ENCODE results near the gene ACOXL. TPM values are rescaled to one million over a fixed set of nuclear protein-coding genes. Genes with fewer than 3 reads are reported as not detected.

The ACOXL gene
- total and polyA plus RNA-seq, 9 of the 15 experiments (the other 6 are each of a cell fraction or from before 2014, with no cell fraction given) = 0.31 to 0.56 TPM; not detected in 7

DNA sequence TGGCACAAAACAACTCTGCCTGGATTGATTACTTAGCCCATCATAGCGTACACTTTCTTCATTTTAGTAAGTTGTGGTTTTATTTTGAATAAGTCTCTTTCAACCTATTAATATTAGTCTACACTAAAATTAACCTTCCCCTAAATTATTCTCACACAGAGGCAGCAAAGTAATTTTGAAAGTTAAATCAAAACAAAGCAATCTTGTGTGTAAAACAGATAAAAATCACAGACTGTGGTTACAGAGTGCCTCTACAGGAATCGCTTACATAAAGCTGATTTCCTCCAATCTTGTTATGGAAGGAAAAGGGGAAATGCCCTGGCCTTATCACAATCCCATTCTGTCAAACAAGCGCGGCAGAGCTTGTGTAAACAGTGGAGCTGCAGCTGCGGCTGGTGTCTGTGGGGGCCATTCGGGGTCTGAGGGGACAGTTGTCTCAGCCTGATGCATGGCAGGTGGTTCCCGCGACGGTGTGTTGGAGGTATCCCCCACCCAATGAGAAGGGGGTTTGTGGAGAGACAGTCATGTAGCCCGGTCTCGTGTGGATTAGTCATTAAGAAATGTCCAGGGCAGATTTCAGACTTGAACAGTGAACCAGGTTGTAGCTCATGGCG is 430.5 kb downstream of the ACOXL start (continued):
- TF ChIP-seq CREB1 (IDR thresholded peaks at IDR 0.05) (no peak), CREB1 (CRISPR knock-in tag; IDR thresholded peaks at IDR 0.05) (no peak)

DNA sequence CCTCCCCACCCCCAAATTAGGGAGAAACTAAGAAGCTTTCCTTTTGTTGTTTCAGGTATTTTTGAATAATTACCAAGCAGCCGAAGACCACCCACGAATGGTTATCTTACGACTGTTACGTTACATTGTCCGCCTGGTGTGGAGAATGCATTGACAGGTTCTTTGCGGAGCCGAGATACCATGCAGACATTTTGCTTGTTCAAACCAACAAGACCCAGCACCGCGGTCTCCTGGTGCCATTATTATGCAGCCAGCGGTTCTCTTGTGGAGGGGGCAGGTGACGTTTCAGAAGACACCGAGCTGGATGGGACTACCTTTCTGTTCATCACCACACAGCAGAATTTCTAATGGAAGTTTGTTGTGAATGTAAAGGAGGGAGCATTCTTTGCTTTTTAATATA is 431.7 kb downstream of the ACOXL start:
- Histone ChIP-seq H3K4me2 (ENCODE audit: insufficient read depth, low read length) (no peak overlapping the region), H4K20me1 (replicated peaks; ENCODE audit: control insufficient read depth, insufficient read depth, low read length) (peaks cover 33% of the 10 kb centered on the region), H2AFZ (ENCODE audit: low read depth, low read length) (no peak overlapping the region), H3K36me3 (ENCODE audit: control insufficient read depth, insufficient read depth, low read length) (peaks cover 53% of the 10 kb centered on the region), H3K4me3 (no peak overlapping the region), H3K4me1 (replicated peaks in 1 of 2; ENCODE audit: control insufficient read depth in 2 of 2, insufficient read depth in 2 of 2, low read length in 2 of 2) (peaks cover 12 to 20% of the 10 kb centered on the region in 2 experiments; a peak in 4 of 5 replicates), H3K9me3 (replicated peaks; ENCODE audit: control insufficient read depth, insufficient read depth, low read depth, low read length) (no peaks in the 10 kb centered on the region), H3K27me3 (ENCODE audit: control insufficient read depth in 2 of 2, insufficient read depth in 2 of 2, low read length in 2 of 2) (no peaks in the 10 kb centered on the region), H3K79me2 (ENCODE audit: control insufficient read depth, insufficient read depth, low read length) (no peaks in the 10 kb centered on the region), H3K9me1 (ENCODE audit: control insufficient read depth, insufficient read depth, low read length) (no peaks in the 10 kb centered on the region), H3K9ac (ENCODE audit: insufficient read depth in 1 of 2, low read depth in 2 of 2, low read length in 2 of 2) (no peak overlapping the region), H3K27ac (ENCODE audit: extremely low read depth, low read depth, low read length) (no peak overlapping the region)
- intact Hi-C loops (cut with micrococcal nuclease) (no loop called here), in situ Hi-C loops (cut with MboI) (no loop called here)
- WGBS (ENCODE audit: insufficient coverage, low coverage, missing lambda C conversion rate) = 95% methylated on average over 12 of the region's 12 CpGs
- ATAC-seq (no peak), FAIRE-seq (no peak), DNase-seq (ENCODE audit: extremely low read depth in 1 of 4, low spot score in 3 of 4) (no peak)
- no peak for TF ChIP-seq CXXC5 (CRISPR knock-in tag; IDR thresholded peaks at IDR 0.05)
- no peak for TF ChIP-seq RBM15 (IDR thresholded peaks at IDR 0.05; ENCODE audit: insufficient read depth, low read length)
- TF ChIP-seq ZFP1 (CRISPR knock-in tag; IDR thresholded peaks at IDR 0.05) = no peak
- TF ChIP-seq HEY1 (CRISPR knock-in tag; IDR thresholded peaks at IDR 0.05; ENCODE audit: borderline replicate concordance) = no peak
- TF ChIP-seq, protein P1, sequence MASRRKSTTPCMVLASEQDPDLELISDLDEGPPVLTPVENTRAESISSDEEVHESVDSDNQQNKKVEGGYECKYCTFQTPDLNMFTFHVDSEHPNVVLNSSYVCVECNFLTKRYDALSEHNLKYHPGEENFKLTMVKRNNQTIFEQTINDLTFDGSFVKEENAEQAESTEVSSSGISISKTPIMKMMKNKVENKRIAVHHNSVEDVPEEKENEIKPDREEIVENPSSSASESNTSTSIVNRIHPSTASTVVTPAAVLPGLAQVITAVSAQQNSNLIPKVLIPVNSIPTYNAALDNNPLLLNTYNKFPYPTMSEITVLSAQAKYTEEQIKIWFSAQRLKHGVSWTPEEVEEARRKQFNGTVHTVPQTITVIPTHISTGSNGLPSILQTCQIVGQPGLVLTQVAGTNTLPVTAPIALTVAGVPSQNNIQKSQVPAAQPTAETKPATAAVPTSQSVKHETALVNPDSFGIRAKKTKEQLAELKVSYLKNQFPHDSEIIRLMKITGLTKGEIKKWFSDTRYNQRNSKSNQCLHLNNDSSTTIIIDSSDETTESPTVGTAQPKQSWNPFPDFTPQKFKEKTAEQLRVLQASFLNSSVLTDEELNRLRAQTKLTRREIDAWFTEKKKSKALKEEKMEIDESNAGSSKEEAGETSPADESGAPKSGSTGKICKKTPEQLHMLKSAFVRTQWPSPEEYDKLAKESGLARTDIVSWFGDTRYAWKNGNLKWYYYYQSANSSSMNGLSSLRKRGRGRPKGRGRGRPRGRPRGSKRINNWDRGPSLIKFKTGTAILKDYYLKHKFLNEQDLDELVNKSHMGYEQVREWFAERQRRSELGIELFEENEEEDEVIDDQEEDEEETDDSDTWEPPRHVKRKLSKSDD (conservative IDR thresholded peaks at IDR 0.05; ENCODE audit: low read length) = no peak
- TF ChIP-seq, protein P2, sequence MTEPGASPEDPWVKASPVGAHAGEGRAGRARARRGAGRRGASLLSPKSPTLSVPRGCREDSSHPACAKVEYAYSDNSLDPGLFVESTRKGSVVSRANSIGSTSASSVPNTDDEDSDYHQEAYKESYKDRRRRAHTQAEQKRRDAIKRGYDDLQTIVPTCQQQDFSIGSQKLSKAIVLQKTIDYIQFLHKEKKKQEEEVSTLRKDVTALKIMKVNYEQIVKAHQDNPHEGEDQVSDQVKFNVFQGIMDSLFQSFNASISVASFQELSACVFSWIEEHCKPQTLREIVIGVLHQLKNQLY (CRISPR knock-in tag; conservative IDR thresholded peaks at IDR 0.05) = no peak
- no peak for TF ChIP-seq NFE2L1 (tag; IDR thresholded peaks at IDR 0.05; ENCODE audit: borderline replicate concordance, low read depth)
- TF ChIP-seq CEBPG (CRISPR knock-in tag; IDR thresholded peaks at IDR 0.05) = no peak
- no peak for TF ChIP-seq CEBPG (tag; conservative IDR thresholded peaks at IDR 0.05 in 1 of 2, IDR thresholded peaks at IDR 0.05 in 1 of 2)
- no peak for TF ChIP-seq ZNF551 (CRISPR knock-in tag; IDR thresholded peaks at IDR 0.05)
- TF ChIP-seq NUFIP1 (IDR thresholded peaks at IDR 0.05; ENCODE audit: partially characterized antibody) = no peak
- no peak for TF ChIP-seq SIN3B (IDR thresholded peaks at IDR 0.05; ENCODE audit: low read depth)
- TF ChIP-seq, protein P3, sequence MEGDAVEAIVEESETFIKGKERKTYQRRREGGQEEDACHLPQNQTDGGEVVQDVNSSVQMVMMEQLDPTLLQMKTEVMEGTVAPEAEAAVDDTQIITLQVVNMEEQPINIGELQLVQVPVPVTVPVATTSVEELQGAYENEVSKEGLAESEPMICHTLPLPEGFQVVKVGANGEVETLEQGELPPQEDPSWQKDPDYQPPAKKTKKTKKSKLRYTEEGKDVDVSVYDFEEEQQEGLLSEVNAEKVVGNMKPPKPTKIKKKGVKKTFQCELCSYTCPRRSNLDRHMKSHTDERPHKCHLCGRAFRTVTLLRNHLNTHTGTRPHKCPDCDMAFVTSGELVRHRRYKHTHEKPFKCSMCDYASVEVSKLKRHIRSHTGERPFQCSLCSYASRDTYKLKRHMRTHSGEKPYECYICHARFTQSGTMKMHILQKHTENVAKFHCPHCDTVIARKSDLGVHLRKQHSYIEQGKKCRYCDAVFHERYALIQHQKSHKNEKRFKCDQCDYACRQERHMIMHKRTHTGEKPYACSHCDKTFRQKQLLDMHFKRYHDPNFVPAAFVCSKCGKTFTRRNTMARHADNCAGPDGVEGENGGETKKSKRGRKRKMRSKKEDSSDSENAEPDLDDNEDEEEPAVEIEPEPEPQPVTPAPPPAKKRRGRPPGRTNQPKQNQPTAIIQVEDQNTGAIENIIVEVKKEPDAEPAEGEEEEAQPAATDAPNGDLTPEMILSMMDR (IDR thresholded peaks at IDR 0.05 in 2 of 3, conservative IDR thresholded peaks at IDR 0.05 in 1 of 3; ENCODE audit: insufficient read depth in 2 of 3, low read depth in 1 of 3, low read length in 3 of 3) = no peak
- TF ChIP-seq RBM39 (optimal IDR thresholded peaks at IDR 0.05; ENCODE audit: low read depth, low read length) = no peak
- no TSS peak for BruUV-seq (replicated peaks)
- ChIA-PET POLR2A (no interaction called here), CTCF (ENCODE audit: low intra/inter-chr PET ratio) (no interaction called here)

Measured in K562 (cell line).